Naive B cell (primary cell): ENCODE results near the gene OR11A1. TPM values are rescaled to one million over a fixed set of nuclear protein-coding genes. Genes with fewer than 3 reads are reported as not detected.
A peak's percentile ranks its signal among the peaks of the same experiment; 100 is the strongest.

Experiments used
- ATAC-seq, 2 donors: fragments of 150-1000 bp; cut with Tn5 transposase; 2 replicates each; pipeline ENCODE4 v1.10.0; 2021; ENCODE audit warnings: low read depth in 2 of 2, mild to moderate bottlenecking in 2 of 2, moderate library complexity in 2 of 2
- DNase-seq: peaks from one replicate; pipeline ENCODE4 v3.0.0; 2022
- H3K27ac Mint-ChIP-seq, 6 donors: one replicate each; pipeline ENCODE4 v1.8.0; 2020 to 2022; ENCODE audit warnings: mild to moderate bottlenecking in 6 of 6, mixed read lengths in 6 of 6, moderate library complexity in 5 of 6, inconsistent platforms in 2 of 6
- H3K27me3 Mint-ChIP-seq, 3 donors: one replicate each; pipeline ENCODE4 v1.8.0; 2021 to 2022; ENCODE audit warnings: mixed read lengths in 3 of 3, mild to moderate bottlenecking in 1 of 3
- H3K36me3 Mint-ChIP-seq, 2 donors: one replicate each; pipeline ENCODE4 v1.8.0; 2020 to 2022; ENCODE audit warnings: mixed read lengths in 2 of 2, inconsistent platforms in 1 of 2, mild to moderate bottlenecking in 1 of 2
- H3K4me1 Mint-ChIP-seq, 3 donors: one replicate each; pipeline ENCODE4 v1.8.0; 2020 to 2022; ENCODE audit warnings: mixed read lengths in 3 of 3, inconsistent platforms in 1 of 3, mild to moderate bottlenecking in 1 of 3, moderate library complexity in 1 of 3
- H3K4me3 Mint-ChIP-seq, 8 donors: one replicate each; pipeline ENCODE4 v1.8.0; 2020 to 2022; ENCODE audit warnings: mild to moderate bottlenecking in 8 of 8, mixed read lengths in 8 of 8, moderate library complexity in 8 of 8, inconsistent platforms in 2 of 8
- H3K9me3 Mint-ChIP-seq, 7 donors: one replicate each; pipeline ENCODE4 v1.8.0; 2020 to 2022; ENCODE audit warnings: mixed read lengths in 7 of 7, mild to moderate bottlenecking in 5 of 7, inconsistent platforms in 2 of 7, moderate library complexity in 1 of 7
- polyA plus RNA-seq, 6 donors: library from polyadenylated mRNA; unstranded; fragments of 300-500 nt; fragmentation: Illumina TruSeq; gene quantifications; one replicate each; pipeline ENCODE4 v1.2.3, GENCODE V29; 2021; ENCODE audit warnings: low read depth in 6 of 6

OR11A1 gene
- polyA plus RNA-seq, 6 donors from 2014 or later = not detected

DNA sequence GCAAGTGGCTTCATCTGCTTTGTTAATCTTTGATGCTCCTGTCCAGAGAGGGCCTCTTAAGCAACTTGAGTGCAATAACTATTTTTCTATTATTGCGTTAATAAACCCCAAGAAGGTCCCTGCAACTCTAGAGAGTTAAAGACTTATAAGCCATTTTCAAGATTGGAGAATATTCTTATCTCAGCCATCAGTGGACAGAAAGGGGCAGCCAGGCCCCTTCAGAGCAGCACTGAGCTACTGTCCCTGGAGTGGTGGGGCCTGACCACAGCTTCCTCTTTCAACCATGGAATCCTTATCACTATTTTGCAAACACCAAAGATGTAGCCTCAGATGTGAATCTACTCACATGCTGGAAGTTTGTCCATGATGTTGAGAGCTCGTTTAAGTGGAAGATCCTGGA lies 33.7 kb upstream of the OR11A1 start:
- DNase-seq = no peak
- Mint-ChIP-seq H3K27ac (peak overlapping the region in 1 of 6 donors; percentile 31), H3K27me3 (peaks cover 6 to 31% (median 14%) of the 10 kb centered on the region in 3 donors), H3K4me3 (no peak overlapping the region), H3K36me3 (no peaks in the 10 kb centered on the region), H3K9me3 (no peaks in the 10 kb centered on the region), H3K4me1 (no peaks in the 10 kb centered on the region)
- ATAC-seq = no peak

DNA sequence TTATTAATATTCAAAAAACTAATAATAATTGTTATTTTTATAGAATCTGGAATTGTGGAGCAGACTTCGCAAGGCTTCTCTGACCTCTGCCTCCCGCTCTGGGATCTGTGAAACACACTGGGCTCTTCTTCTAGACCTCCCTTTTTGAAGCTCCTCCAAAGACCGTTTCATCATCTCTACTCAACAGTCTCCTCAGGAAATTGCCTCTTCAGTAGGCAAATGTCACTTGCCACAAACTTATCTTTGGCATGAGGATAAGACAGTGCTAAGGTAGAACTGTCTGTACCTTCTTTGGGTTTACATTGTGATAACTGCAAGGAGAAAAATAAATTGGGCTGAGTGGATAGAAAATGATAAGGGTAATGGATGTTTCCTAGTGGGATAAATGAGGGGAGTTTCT lies 33.2 kb upstream of the OR11A1 start:
- Mint-ChIP-seq H3K9me3 (no peaks in the 10 kb centered on the region), H3K4me3 (no peak overlapping the region), H3K27me3 (peaks cover 7 to 28% (median 9%) of the 10 kb centered on the region in 3 donors), H3K36me3 (no peaks in the 10 kb centered on the region), H3K4me1 (no peaks in the 10 kb centered on the region), H3K27ac (peak overlapping the region in 1 of 6 donors; percentile 31)
- ATAC-seq = no peak
- DNase-seq = no peak

DNA sequence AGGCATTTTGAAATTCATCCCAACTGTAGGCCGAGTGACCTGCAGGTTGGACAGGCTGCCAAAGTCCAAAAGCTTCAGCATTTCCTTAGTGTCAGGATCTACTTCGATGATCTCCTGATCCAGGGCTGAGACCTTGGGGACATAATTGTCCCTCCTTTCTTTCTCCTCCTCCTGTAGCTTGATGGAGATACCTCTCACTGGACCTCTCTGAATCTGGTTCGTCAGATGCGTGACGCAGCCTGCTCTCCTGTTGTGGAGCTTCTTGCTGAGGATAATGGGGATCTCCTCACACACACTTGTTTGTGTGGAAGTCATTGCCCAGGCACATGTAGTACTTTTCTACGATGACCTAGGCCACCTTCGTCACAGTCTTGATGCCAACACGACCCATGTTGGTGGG lies 32.4 kb upstream of the OR11A1 start:
- Mint-ChIP-seq H3K9me3 (no peaks in the 10 kb centered on the region), H3K27ac (no peak overlapping the region), H3K36me3 (no peaks in the 10 kb centered on the region), H3K4me1 (no peaks in the 10 kb centered on the region), H3K27me3 (peaks cover 5 to 24% (median 8%) of the 10 kb centered on the region in 3 donors), H3K4me3 (no peak overlapping the region)
- DNase-seq = no peak
- ATAC-seq = no peak

DNA sequence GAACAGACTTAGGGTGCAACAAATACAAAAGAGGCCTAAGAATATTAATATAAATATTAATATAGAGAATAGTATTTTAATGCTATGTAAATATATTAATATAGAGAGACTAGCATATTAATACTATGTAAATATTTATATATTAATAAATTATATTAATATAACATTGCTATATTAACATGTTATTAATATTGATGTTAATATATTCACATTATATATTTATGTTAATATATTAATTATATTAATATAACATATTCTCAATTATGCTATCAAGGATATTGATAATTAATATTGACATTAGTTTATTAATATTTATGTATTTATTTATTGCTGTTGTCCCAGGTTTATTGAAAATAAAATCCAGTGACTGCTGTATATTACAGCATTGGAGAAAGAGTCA lies 32.0 kb upstream of the OR11A1 start:
- Mint-ChIP-seq H3K4me1 (no peaks in the 10 kb centered on the region), H3K27ac (no peak overlapping the region), H3K36me3 (no peaks in the 10 kb centered on the region), H3K4me3 (no peak overlapping the region), H3K27me3 (peaks cover 5 to 24% (median 8%) of the 10 kb centered on the region in 3 donors), H3K9me3 (no peaks in the 10 kb centered on the region)
- ATAC-seq (no peak), DNase-seq (no peak)

DNA sequence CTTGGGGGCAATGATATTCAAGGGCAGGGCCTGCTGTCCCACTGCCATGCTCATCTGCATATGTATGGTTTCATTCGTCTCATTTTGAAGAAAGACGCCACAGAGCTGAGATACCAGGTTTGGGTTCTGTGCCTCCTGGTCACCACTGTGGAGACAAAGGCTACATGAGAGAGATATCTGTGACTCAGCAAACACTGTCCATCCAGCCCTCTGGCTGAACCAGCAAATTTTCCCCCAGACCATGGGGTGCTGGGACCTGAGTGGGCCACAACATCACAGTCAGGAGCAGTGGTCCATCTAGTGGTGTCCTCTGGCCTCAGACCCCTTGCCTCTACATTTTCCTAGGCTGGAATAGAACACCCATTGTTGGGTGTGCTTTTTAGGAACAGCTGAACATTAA lies 30.8 kb upstream of the OR11A1 start, which contains the start of gene MAS1L:
TSS of gene MAS1L (minus strand) at position 297 of the 400 bp plus-strand sequence. CDS start at position 243, 54 bp downstream.
- H3K4me3 Mint-ChIP-seq = no peak within 1 kb of the TSS
- no peak within 1 kb of the TSS for H3K27ac Mint-ChIP-seq
- no peak for ATAC-seq
- DNase-seq = no peak
- H3K27me3 Mint-ChIP-seq = peaks cover 10 to 24% (median 13%) of the 10 kb centered on the region in 3 donors
- no peaks in the 10 kb centered on the region for H3K4me1 Mint-ChIP-seq
- H3K9me3 Mint-ChIP-seq = peaks cover 0 to 2% (median 0%) of the 10 kb centered on the region in 7 donors
- no peaks in the 10 kb centered on the region for H3K36me3 Mint-ChIP-seq

DNA sequence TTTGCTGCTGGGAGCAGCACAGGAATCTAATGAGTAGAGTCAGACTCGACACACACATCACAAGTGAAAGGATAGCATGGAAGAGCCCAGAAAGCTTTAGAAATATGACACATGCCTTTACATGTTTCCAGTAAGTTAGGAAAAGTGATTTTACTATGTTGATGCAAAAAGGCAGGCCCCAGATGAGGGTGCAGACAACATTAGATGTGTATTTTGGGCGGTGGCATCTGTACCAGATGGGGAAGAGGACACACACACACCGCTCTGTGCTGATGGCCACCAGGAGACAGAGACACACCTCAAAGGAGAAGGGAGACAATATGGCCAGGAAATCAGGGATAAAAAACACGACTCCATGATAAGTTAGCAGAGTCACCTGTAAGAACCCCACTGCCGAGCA lies 30.3 kb upstream of the OR11A1 start:
- DNase-seq (no peak), ATAC-seq (no peak)
- Mint-ChIP-seq H3K27ac (no peak overlapping the region), H3K27me3 (peaks cover 13 to 24% (median 15%) of the 10 kb centered on the region in 3 donors), H3K36me3 (no peaks in the 10 kb centered on the region), H3K4me3 (no peak overlapping the region), H3K4me1 (no peaks in the 10 kb centered on the region), H3K9me3 (peaks cover 0 to 5% (median 0%) of the 10 kb centered on the region in 7 donors)

DNA sequence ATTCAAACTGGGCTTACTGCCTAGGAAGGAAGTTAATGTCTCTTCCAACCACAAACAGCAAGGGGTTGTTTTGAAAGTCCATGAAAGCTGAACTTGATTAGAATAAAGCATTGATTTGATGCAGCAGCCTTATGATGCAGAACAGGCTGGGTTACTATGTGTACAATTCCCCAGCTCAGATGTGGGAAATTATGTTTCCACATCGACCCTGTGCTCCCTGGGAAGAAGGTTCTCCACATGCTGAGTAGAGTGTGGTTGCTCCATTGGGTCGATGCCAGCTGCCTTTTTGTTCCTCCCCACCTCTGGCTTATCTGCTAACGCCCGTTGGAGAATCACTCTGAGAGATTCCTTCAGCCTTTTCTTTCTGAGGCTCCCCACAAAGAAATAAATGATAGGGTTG lies 29.7 kb upstream of the OR11A1 start:
- Mint-ChIP-seq H3K27ac (no peak overlapping the region), H3K27me3 (peaks cover 13 to 24% (median 15%) of the 10 kb centered on the region in 3 donors), H3K4me1 (no peaks in the 10 kb centered on the region), H3K9me3 (peaks cover 0 to 11% (median 0%) of the 10 kb centered on the region in 7 donors), H3K4me3 (no peak overlapping the region), H3K36me3 (no peaks in the 10 kb centered on the region)
- ATAC-seq (no peak), DNase-seq (no peak)

DNA sequence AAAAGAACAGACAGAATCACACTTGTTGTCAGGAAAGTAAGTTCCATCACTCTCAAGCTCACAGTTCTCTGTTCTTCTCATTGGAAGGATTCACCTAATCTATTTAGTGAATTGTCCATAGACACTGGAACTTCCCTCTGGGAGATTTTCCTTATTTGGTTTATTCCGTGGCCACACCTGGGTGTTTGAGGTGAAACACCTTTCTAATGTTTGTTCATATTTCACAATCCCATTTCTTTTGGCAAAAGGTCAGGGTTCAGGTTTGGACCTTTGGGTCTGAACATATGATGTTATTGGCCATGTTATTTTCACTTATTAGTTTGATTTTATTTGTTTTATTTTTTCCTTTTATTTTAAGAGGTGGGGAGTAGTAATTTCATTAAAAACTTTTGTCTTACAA lies 26.9 kb upstream of the OR11A1 start:
- ATAC-seq = no peak
- no peaks in the 10 kb centered on the region for H3K36me3 Mint-ChIP-seq

DNA sequence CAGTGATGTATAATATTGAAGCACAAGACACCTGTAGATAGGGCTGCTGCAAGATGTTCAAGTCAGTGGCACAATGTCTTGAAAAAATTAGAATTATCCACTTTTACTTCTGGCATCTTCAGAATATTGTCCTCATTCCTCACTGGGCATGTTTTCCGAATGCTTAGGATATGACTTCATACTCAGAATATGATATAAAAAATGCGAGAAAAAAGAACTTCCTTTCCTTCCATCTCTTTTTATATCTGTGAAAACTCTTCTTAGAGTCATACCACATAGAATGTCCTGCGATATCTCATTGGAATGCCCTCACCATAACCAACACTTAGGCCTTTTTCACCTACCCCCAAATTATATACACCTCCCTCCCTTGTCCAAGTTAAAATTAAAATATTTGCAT lies 26.3 kb upstream of the OR11A1 start:
- H3K36me3 Mint-ChIP-seq = no peaks in the 10 kb centered on the region
- no peaks in the 10 kb centered on the region for H3K4me1 Mint-ChIP-seq
- no peak for ATAC-seq
- DNase-seq = no peak
- H3K9me3 Mint-ChIP-seq = peaks cover 0 to 13% (median 3%) of the 10 kb centered on the region in 7 donors
- no peak overlapping the region for H3K4me3 Mint-ChIP-seq
- peaks cover 13 to 24% (median 20%) of the 10 kb centered on the region in 3 donors for H3K27me3 Mint-ChIP-seq
- H3K27ac Mint-ChIP-seq = no peak overlapping the region

More for the DNA sequence above, 26.9 kb upstream of the OR11A1 start:
- Mint-ChIP-seq H3K27ac (no peak overlapping the region), H3K27me3 (peaks cover 13 to 24% (median 20%) of the 10 kb centered on the region in 3 donors), H3K4me1 (no peaks in the 10 kb centered on the region), H3K9me3 (peaks cover 0 to 13% (median 3%) of the 10 kb centered on the region in 7 donors), H3K4me3 (no peak overlapping the region)
- DNase-seq = no peak

DNA sequence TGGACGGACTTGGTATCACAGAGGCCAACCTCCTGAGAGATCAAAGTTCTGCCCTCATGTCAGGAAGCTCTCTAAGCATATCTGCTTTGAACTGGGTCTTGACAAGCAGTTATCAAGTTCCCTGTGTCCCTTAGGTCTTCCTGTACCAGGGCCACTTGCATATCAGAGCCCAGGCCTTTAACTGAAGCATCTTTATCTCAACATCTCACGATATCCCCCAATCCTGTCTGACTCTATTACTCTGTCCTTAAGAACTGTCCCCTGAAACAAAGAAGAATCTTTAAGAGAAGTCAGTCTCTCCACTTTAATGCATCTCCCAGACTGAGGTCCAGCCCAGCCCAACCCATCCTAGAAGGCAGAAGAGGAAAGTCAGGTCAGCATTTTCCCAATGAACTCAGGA lies 22.7 kb upstream of the OR11A1 start:
- H3K4me3 Mint-ChIP-seq = no peak overlapping the region
- ATAC-seq (no peak), DNase-seq (no peak)
- no peaks in the 10 kb centered on the region for H3K36me3 Mint-ChIP-seq
- no peak overlapping the region for H3K27ac Mint-ChIP-seq
- H3K27me3 Mint-ChIP-seq = peaks cover 7 to 22% (median 13%) of the 10 kb centered on the region in 3 donors
- no peaks in the 10 kb centered on the region for H3K4me1 Mint-ChIP-seq
- peaks cover 0 to 13% (median 3%) of the 10 kb centered on the region in 7 donors for H3K9me3 Mint-ChIP-seq

DNA sequence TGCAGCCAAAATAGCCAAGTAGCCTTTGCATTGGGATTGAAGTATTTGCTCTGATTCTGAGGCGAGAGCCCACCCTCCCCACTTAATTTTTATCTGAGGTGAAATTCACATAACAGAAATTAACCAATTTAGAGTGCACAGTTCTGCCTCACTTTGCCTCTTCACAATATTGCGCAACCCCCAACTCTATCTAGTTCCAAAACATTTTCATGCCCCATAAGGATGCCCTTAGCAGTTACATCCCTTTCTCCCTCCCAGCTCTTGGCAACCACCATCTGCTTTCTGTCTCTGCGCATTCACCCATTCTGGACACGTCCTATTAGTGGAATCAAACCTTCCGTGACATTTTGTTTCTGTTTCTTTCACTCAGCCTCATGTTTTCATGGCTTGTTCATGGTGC lies 21.9 kb upstream of the OR11A1 start:
- no peak overlapping the region for H3K4me3 Mint-ChIP-seq
- H3K9me3 Mint-ChIP-seq = peaks cover 0 to 13% (median 3%) of the 10 kb centered on the region in 7 donors
- DNase-seq = no peak
- ATAC-seq = no peak
- H3K36me3 Mint-ChIP-seq = no peaks in the 10 kb centered on the region
- H3K4me1 Mint-ChIP-seq = no peaks in the 10 kb centered on the region
- peaks cover 7 to 27% (median 13%) of the 10 kb centered on the region in 3 donors for H3K27me3 Mint-ChIP-seq
- no peak overlapping the region for H3K27ac Mint-ChIP-seq

DNA sequence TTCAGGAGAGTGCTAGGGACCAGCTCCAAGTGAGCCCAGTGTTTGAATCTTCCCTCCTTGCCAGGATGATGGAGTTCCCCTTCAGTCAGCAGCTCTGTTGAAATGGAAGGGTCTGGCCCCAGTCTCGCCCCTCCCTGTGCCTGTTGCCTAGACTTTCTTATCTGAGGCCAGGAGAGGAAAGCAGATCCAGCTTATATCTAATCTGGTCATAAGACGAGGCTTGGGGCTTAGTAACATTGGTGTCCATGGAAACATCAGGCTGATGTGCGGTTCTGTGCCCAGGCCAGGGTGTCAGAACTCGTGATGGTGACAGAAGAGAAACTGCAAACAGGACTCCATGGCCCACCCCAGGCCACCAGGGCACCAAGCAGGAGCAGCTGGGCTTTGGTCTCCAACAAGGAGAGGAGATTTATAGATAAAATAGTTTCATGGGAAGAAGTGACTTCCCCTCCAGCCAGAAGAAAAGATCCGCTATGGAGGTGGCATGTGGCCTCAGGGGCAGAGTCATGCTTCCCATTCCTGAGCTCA lies 21.1 kb upstream of the OR11A1 start:
- H3K9me3 Mint-ChIP-seq = peaks cover 0 to 19% (median 4%) of the 10 kb centered on the region in 7 donors
- no peaks in the 10 kb centered on the region for H3K4me1 Mint-ChIP-seq
- peaks cover 0 to 3% of the 10 kb centered on the region in 2 donors for H3K36me3 Mint-ChIP-seq
- ATAC-seq (no peak), DNase-seq (no peak)
- no peak overlapping the region for H3K27ac Mint-ChIP-seq
- H3K27me3 Mint-ChIP-seq = peaks cover 13 to 23% (median 15%) of the 10 kb centered on the region in 3 donors
- H3K4me3 Mint-ChIP-seq = no peak overlapping the region

DNA sequence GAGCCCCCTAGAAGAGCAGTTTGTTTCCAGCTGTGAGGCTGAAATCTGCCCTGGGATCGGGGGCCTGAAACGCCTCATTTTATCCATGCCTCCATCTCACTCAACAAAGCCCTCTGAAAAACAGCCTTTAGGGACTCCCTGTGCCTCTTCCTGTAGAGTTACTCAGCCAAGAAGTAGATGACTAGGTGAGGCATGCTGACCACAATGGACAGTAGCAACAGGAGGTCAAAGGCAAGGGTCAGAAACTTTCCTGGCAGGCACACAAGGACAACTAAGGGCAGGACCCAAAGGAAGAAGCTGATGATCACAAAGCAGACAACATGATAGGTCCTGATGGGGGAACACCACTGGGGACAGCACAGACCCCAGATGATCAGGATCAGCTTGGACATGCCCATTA lies 18.1 kb upstream of the OR11A1 start:
- no peak for ATAC-seq
- Mint-ChIP-seq H3K36me3 (peaks cover 0 to 8% of the 10 kb centered on the region in 2 donors), H3K27me3 (peaks cover 19 to 26% (median 24%) of the 10 kb centered on the region in 3 donors)

DNA sequence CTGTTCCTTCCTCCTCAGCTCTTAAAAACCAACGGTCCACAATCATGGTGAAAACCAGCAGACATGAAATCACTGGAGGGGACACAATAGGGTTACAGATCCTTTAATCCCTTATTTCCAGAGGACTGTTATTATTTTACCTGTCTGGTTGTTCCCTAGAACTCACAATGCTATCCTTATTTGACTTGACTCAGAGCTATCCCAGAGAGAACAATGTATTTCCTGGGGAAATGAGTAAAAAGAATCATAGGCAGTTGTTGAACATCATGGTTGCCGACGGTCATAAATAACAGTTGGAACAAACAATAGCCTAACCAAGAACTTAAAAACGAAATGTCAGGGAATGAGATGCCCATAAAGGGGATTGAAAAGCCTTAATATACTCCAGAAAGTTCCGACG lies 9.4 kb upstream of the OR11A1 start:
- Mint-ChIP-seq H3K4me1 (no peaks in the 10 kb centered on the region), H3K4me3 (no peak overlapping the region), H3K9me3 (peaks cover 0 to 2% (median 0%) of the 10 kb centered on the region in 7 donors), H3K27me3 (peaks cover 18 to 48% (median 43%) of the 10 kb centered on the region in 3 donors), H3K36me3 (no peaks in the 10 kb centered on the region), H3K27ac (no peak overlapping the region)
- DNase-seq (no peak), ATAC-seq (no peak)

More for the DNA sequence above, 18.1 kb upstream of the OR11A1 start:
- Mint-ChIP-seq H3K9me3 (peaks cover 0 to 8% (median 0%) of the 10 kb centered on the region in 7 donors), H3K27ac (no peak overlapping the region), H3K4me1 (no peaks in the 10 kb centered on the region), H3K4me3 (no peak overlapping the region)
- DNase-seq = no peak
